Liver (tissue), 9 donors: ENCODE results near the gene KIF21A. TPM values are rescaled to one million over a fixed set of nuclear protein-coding genes. Genes with fewer than 3 reads are reported as not detected.

Experiments used
- DNase-seq: peaks from one replicate; pipeline ENCODE4 v3.0.0-alpha.2; 2017; ENCODE audit warnings: low spot score
- H3K27ac ChIP-seq, 2 donors: one replicate each; pipeline ENCODE4 v1.7.0; 2013; ENCODE audit warnings: inconsistent platforms in 2 of 2, low read length in 2 of 2, control low read depth in 1 of 2, low read depth in 1 of 2, mild to moderate bottlenecking in 1 of 2
- H3K27me3 ChIP-seq, 4 donors: one replicate each; pipeline versions ENCODE4 v1.6.1 to v1.7.0; 2013; ENCODE audit warnings: low read length in 3 of 4, inconsistent platforms in 1 of 4, mild to moderate bottlenecking in 1 of 4, moderate library complexity in 1 of 4; ENCODE audit not compliant: control insufficient read depth in 4 of 4, insufficient read depth in 4 of 4
- H3K36me3 ChIP-seq, 4 donors: one replicate each; pipeline versions ENCODE4 v1.6.1 to v1.7.0; 2013; ENCODE audit warnings: low read length in 3 of 4, mild to moderate bottlenecking in 3 of 4, low read depth in 1 of 4, moderate library complexity in 1 of 4; ENCODE audit not compliant: control insufficient read depth in 4 of 4, insufficient read depth in 3 of 4
- H3K4me1 ChIP-seq, 4 donors: one replicate each; pipeline versions ENCODE4 v1.6.1 to v1.7.0; 2013; ENCODE audit warnings: low read length in 3 of 4, mild to moderate bottlenecking in 3 of 4, moderate library complexity in 1 of 4; ENCODE audit not compliant: control insufficient read depth in 4 of 4, insufficient read depth in 4 of 4
- H3K4me3 ChIP-seq, 3 donors: one replicate each; pipeline versions ENCODE4 v1.6.1 to v1.7.0; 2013; ENCODE audit warnings: low read length in 3 of 3, control low read depth in 1 of 3, low read depth in 1 of 3, mild to moderate bottlenecking in 1 of 3
- H3K9ac ChIP-seq, 2 donors: one replicate each; pipeline ENCODE4 v1.7.0; 2013; ENCODE audit warnings: low read length in 2 of 2, mild to moderate bottlenecking in 2 of 2, moderate library complexity in 2 of 2, control low read depth in 1 of 2, low read depth in 1 of 2
- H3K9me3 ChIP-seq, 4 donors: one replicate each; pipeline versions ENCODE4 v1.6.1 to v1.7.0; 2013; ENCODE audit warnings: low read length in 3 of 4; ENCODE audit not compliant: control insufficient read depth in 4 of 4
- EGR1 ChIP-seq, 2 donors: IDR thresholded peaks; 2 replicates each; pipeline ENCODE4 v1.6.1; 2016 to 2018; ENCODE audit warnings: antibody characterized with exemption in 2 of 2, low read depth in 2 of 2
- FOXA1 ChIP-seq: IDR thresholded peaks from 2 replicates; pipeline ENCODE4 v1.6.1; 2016; ENCODE audit warnings: antibody characterized with exemption
- FOXA2 ChIP-seq: IDR thresholded peaks from 2 replicates; pipeline ENCODE4 v1.6.1; 2016; ENCODE audit warnings: antibody characterized with exemption
- GABPA ChIP-seq, 2 donors: IDR thresholded peaks in 1 of 2; conservative IDR thresholded peaks in 1 of 2; 2 replicates each; pipeline ENCODE4 v1.6.1; 2016; ENCODE audit warnings: antibody characterized with exemption in 2 of 2, mild to moderate bottlenecking in 1 of 2, moderate library complexity in 1 of 2
- HNF4A ChIP-seq, 2 donors: conservative IDR thresholded peaks; 2 replicates each; pipeline ENCODE4 v1.6.1; 2016; ENCODE audit warnings: antibody characterized with exemption in 2 of 2, mild to moderate bottlenecking in 2 of 2
- HNF4G ChIP-seq: IDR thresholded peaks from 2 replicates; pipeline ENCODE4 v1.6.1; 2016; ENCODE audit warnings: antibody characterized with exemption
- JUND ChIP-seq, 2 donors: IDR thresholded peaks; 2 replicates each; pipeline ENCODE4 v1.6.1; 2016; ENCODE audit warnings: antibody characterized with exemption in 2 of 2
- RAD21 ChIP-seq, 2 donors: IDR thresholded peaks; 2 replicates each; pipeline ENCODE4 v1.6.1; 2016; ENCODE audit warnings: antibody characterized with exemption in 2 of 2, mild to moderate bottlenecking in 2 of 2
- REST ChIP-seq: IDR thresholded peaks from 2 replicates; pipeline ENCODE4 v1.6.1; 2016; ENCODE audit warnings: antibody characterized with exemption, mild to moderate bottlenecking
- RXRA ChIP-seq, 2 donors: IDR thresholded peaks; 2 replicates each; pipeline ENCODE4 v1.6.1; 2017 to 2018; ENCODE audit warnings: antibody characterized with exemption in 2 of 2, mild to moderate bottlenecking in 1 of 2
- SP1 ChIP-seq: IDR thresholded peaks from 2 replicates; pipeline ENCODE4 v1.6.1; 2018; ENCODE audit warnings: antibody characterized with exemption, mild to moderate bottlenecking
- TAF1 ChIP-seq: conservative IDR thresholded peaks from 2 replicates; pipeline ENCODE4 v1.6.1; 2016; ENCODE audit warnings: antibody characterized with exemption, mild to moderate bottlenecking
- YY1 ChIP-seq: IDR thresholded peaks from 2 replicates; pipeline ENCODE4 v1.6.1; 2016; ENCODE audit warnings: antibody characterized with exemption, mild to moderate bottlenecking
- WGBS: extraction: QIAGEN DNeasy Blood & Tissue Kit; methylation state at CpG from one replicate; pipeline ENCODE4 v1.1.7; 2013; 5-methylcytosine and 5-hydroxymethylcytosine counted together
- polyA plus RNA-seq, 2 donors: library from polyadenylated mRNA; stranded (reverse) in 1 of 2; unstranded in 1 of 2; fragments of 200-250 nt in 1 of 2; fragments of >200 nt in 1 of 2; fragmentation: Nextera tagmentation in 1 of 2; extraction: Ambion mirVana in 1 of 2; gene quantifications; one replicate each; pipeline versions ENCODE4 v1.2.1 to v1.2.3, GENCODE V29; 2013 to 2015
- total RNA-seq, 2 donors: library from RNA; depleted of rRNA; stranded (reverse); fragments of >200 nt; gene quantifications; one replicate each; pipeline ENCODE4 v1.2.3, GENCODE V29; 2014
- TF ChIP-seq, protein P1 (sequence below): IDR thresholded peaks from 2 replicates; pipeline ENCODE4 v1.6.1; 2016; ENCODE audit warnings: antibody characterized with exemption
- TF ChIP-seq, protein P2 (sequence below): IDR thresholded peaks from 2 replicates; pipeline ENCODE4 v1.6.1; 2016; ENCODE audit warnings: antibody characterized with exemption
- TF ChIP-seq, protein P3 (sequence below): fragments of 150-350 bp; IDR thresholded peaks from 2 replicates; pipeline ENCODE4 v1.5.1; 2017; ENCODE audit warnings: improper control_type of control experiment, low read depth, low read length; ENCODE audit not compliant: missing input control
- TF ChIP-seq, protein P4 (sequence below): IDR thresholded peaks from 2 replicates; pipeline ENCODE4 v1.6.1; 2016; ENCODE audit warnings: antibody characterized with exemption
- donor health status: healthy.
- donor health status: healthy.
- donor health status: healthy.
- donor health status: healthy.
- donor health status: healthy.

Gene KIF21A
- total and polyA plus RNA-seq, 4 donors, result 9.1 to 47.4 (median 21.0) TPM

GRCh38 chr12:39406262-39406661 lies 36.7 kb downstream of the KIF21A start:
- H3K4me1 ChIP-seq, result peaks cover 0 to 5% (median under 1%) of the 10 kb centered on the region in 4 donors
- H3K9me3 ChIP-seq, result no peaks in the 10 kb centered on the region
- no peak overlapping the region for H3K9ac ChIP-seq
- no peak overlapping the region for H3K27ac ChIP-seq
- DNase-seq, result no peak
- H3K36me3 ChIP-seq, result no peaks in the 10 kb centered on the region
- no peaks in the 10 kb centered on the region for H3K27me3 ChIP-seq
- H3K4me3 ChIP-seq, result no peak overlapping the region
- no peak for TF ChIP-seq EGR1 (IDR thresholded peaks at IDR 0.05; ENCODE audit: low read depth in 2 of 2)
- TF ChIP-seq JUND (IDR thresholded peaks at IDR 0.05), result no peak
- TF ChIP-seq, protein P1, sequence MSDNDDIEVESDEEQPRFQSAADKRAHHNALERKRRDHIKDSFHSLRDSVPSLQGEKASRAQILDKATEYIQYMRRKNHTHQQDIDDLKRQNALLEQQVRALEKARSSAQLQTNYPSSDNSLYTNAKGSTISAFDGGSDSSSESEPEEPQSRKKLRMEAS, result no peak
- no peak for TF ChIP-seq FOXA2
- no peak for TF ChIP-seq SP1
- TF ChIP-seq, protein P2, sequence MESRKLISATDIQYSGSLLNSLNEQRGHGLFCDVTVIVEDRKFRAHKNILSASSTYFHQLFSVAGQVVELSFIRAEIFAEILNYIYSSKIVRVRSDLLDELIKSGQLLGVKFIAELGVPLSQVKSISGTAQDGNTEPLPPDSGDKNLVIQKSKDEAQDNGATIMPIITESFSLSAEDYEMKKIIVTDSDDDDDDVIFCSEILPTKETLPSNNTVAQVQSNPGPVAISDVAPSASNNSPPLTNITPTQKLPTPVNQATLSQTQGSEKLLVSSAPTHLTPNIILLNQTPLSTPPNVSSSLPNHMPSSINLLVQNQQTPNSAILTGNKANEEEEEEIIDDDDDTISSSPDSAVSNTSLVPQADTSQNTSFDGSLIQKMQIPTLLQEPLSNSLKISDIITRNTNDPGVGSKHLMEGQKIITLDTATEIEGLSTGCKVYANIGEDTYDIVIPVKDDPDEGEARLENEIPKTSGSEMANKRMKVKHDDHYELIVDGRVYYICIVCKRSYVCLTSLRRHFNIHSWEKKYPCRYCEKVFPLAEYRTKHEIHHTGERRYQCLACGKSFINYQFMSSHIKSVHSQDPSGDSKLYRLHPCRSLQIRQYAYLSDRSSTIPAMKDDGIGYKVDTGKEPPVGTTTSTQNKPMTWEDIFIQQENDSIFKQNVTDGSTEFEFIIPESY, result no peak
- no peak for TF ChIP-seq RXRA (IDR thresholded peaks at IDR 0.05)
- TF ChIP-seq, protein P3, sequence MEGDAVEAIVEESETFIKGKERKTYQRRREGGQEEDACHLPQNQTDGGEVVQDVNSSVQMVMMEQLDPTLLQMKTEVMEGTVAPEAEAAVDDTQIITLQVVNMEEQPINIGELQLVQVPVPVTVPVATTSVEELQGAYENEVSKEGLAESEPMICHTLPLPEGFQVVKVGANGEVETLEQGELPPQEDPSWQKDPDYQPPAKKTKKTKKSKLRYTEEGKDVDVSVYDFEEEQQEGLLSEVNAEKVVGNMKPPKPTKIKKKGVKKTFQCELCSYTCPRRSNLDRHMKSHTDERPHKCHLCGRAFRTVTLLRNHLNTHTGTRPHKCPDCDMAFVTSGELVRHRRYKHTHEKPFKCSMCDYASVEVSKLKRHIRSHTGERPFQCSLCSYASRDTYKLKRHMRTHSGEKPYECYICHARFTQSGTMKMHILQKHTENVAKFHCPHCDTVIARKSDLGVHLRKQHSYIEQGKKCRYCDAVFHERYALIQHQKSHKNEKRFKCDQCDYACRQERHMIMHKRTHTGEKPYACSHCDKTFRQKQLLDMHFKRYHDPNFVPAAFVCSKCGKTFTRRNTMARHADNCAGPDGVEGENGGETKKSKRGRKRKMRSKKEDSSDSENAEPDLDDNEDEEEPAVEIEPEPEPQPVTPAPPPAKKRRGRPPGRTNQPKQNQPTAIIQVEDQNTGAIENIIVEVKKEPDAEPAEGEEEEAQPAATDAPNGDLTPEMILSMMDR, result no peak
- TF ChIP-seq REST, result no peak
- TF ChIP-seq HNF4G, result no peak
- TF ChIP-seq RAD21 (IDR thresholded peaks at IDR 0.05), result no peak
- no peak for TF ChIP-seq HNF4A (conservative IDR thresholded peaks at IDR 0.05)
- no peak for TF ChIP-seq GABPA (IDR thresholded peaks at IDR 0.05 in 1 of 2, conservative IDR thresholded peaks at IDR 0.05 in 1 of 2)
- no peak for TF ChIP-seq YY1
- TF ChIP-seq TAF1, result no peak

DNA sequence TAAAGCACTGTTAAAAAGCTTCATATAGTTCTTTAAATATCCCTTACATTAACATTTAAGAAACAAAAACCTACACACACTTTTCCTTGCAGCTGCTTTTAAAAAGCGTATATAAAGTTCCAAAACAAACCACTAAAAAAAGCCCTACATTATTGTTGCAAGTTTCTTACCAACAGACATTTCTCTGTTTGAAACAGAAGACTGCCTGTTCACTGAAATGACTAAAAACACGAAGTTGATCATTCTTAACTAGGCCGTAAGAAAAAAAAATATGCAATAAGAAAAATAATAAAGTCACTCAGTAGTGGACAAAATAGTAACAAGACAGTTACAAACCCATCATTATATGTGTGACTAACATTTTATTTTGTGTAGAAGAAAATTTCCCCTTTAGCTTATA lies 37.3 kb downstream of the KIF21A start:
- no peak overlapping the region for H3K9ac ChIP-seq
- no peak for DNase-seq
- WGBS, result 91% methylated on average over 3 of the region's 3 CpGs
- H3K4me3 ChIP-seq, result no peak overlapping the region
- H3K4me1 ChIP-seq, result peaks cover 0 to 5% (median under 1%) of the 10 kb centered on the region in 4 donors
- H3K9me3 ChIP-seq, result no peaks in the 10 kb centered on the region
- no peaks in the 10 kb centered on the region for H3K27me3 ChIP-seq
- no peak overlapping the region for H3K27ac ChIP-seq
- H3K36me3 ChIP-seq, result no peaks in the 10 kb centered on the region
- TF ChIP-seq RAD21 (IDR thresholded peaks at IDR 0.05), result no peak
- TF ChIP-seq, protein P3, result no peak
- no peak for TF ChIP-seq FOXA2
- TF ChIP-seq FOXA1, result no peak
- TF ChIP-seq, protein P4, sequence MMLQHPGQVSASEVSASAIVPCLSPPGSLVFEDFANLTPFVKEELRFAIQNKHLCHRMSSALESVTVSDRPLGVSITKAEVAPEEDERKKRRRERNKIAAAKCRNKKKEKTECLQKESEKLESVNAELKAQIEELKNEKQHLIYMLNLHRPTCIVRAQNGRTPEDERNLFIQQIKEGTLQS, result no peak
- TF ChIP-seq REST, result no peak
- no peak for TF ChIP-seq RXRA (IDR thresholded peaks at IDR 0.05)
- TF ChIP-seq HNF4A (conservative IDR thresholded peaks at IDR 0.05), result no peak
- no peak for TF ChIP-seq JUND (IDR thresholded peaks at IDR 0.05)
